Stimulated activated naive B cell treated with anti-CD40 and anti-IgM and Interleukin-4, amounts not matched to agents 10 μg/mL and 1 μg/mL and 100 μg/mL, for 72 hours (primary cell): ENCODE measurements around the gene C11orf98.
"Not testable (repeated sequence)": the region's sequence is repeated elsewhere in the genome, so short reads cannot be mapped to it uniquely, and the experiment has no call there.

Experiments used
- ATAC-seq, 2 donors: fragments of 150-1000 bp; cut with Tn5 transposase; replicated peaks; 2 replicates each; pipeline ENCODE4 v1.10.0; 2021; ENCODE audit warnings: moderate library complexity in 1 of 2
- DNase-seq: peaks from one replicate; pipeline ENCODE4 v3.0.0; 2021
- H3K27ac Mint-ChIP-seq: one replicate; pipeline ENCODE4 v1.8.0; 2022; ENCODE audit warnings: mild to moderate bottlenecking, mixed read lengths
- H3K27me3 Mint-ChIP-seq, 2 donors: one replicate each; pipeline ENCODE4 v1.8.0; 2022; ENCODE audit warnings: mixed read lengths in 2 of 2
- H3K36me3 Mint-ChIP-seq, 2 donors: one replicate each; pipeline ENCODE4 v1.8.0; 2022; ENCODE audit warnings: mixed read lengths in 2 of 2, mild to moderate bottlenecking in 1 of 2
- H3K4me1 Mint-ChIP-seq, 2 donors: one replicate each; pipeline ENCODE4 v1.8.0; 2022; ENCODE audit warnings: mixed read lengths in 2 of 2, mild to moderate bottlenecking in 1 of 2
- H3K4me3 Mint-ChIP-seq, 2 donors: one replicate each; pipeline ENCODE4 v1.8.0; 2022; ENCODE audit warnings: mild to moderate bottlenecking in 2 of 2, mixed read lengths in 2 of 2, moderate library complexity in 1 of 2
- H3K9me3 Mint-ChIP-seq, 2 donors: one replicate each; pipeline ENCODE4 v1.8.0; 2022; ENCODE audit warnings: mixed read lengths in 2 of 2, mild to moderate bottlenecking in 1 of 2

C11orf98 gene

DNA sequence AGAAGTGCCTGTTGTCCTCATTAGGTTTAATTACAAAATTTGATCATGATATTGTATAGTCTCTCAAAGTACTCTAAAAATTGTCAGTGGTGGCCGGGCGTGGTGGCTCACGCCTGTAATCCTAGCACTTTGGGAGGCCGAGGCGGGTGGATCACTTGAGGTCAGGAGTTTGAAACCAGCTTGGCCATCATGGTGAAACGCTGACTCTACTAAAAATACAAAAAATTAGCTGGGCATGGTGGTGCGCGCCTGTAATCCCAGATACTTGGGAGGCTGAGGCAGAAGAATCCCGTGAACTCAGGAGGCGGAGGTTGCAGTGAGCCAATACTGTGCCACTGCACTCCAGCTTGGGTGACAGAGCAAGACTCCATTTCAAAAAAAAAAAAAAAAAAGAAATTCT is 10.4 kb upstream of the C11orf98 start:
- not testable (repeated sequence) for H3K4me3 Mint-ChIP-seq, H3K9me3 Mint-ChIP-seq, H3K27me3 Mint-ChIP-seq, DNase-seq, ATAC-seq
- H3K27ac Mint-ChIP-seq, result peak overlapping the region; percentile 39
- H3K4me1 Mint-ChIP-seq, result peaks cover 26 to 51% of the 10 kb centered on the region in 2 donors
- peaks cover 30 to 52% of the 10 kb centered on the region in 2 donors for H3K36me3 Mint-ChIP-seq

DNA sequence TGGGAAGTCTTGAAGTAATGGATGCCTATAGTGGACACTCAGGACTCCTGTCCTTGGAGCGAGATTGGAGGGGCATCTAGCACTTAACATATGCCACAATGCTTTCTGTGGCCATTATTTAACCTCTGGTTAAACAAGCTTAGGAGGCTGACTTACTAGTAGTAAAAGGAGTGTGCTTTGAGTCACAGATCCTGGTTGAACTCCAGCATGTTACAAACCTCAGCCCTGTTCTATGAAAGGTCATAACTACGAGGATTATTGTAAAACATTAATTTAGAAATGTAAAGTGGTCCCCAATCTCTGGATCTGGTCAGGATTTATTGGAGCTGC is 8.2 kb upstream of the C11orf98 start:
- H3K27me3 Mint-ChIP-seq, result no peaks in the 10 kb centered on the region
- H3K9me3 Mint-ChIP-seq, result no peaks in the 10 kb centered on the region
- peak overlapping the region; percentile 98 for H3K27ac Mint-ChIP-seq
- H3K4me1 Mint-ChIP-seq, result peaks cover 25 to 58% of the 10 kb centered on the region in 2 donors
- ATAC-seq (no peak), DNase-seq (no peak)
- H3K4me3 Mint-ChIP-seq, result peak overlapping the region; percentile 97 to 99
- peaks cover 33 to 55% of the 10 kb centered on the region in 2 donors for H3K36me3 Mint-ChIP-seq

DNA sequence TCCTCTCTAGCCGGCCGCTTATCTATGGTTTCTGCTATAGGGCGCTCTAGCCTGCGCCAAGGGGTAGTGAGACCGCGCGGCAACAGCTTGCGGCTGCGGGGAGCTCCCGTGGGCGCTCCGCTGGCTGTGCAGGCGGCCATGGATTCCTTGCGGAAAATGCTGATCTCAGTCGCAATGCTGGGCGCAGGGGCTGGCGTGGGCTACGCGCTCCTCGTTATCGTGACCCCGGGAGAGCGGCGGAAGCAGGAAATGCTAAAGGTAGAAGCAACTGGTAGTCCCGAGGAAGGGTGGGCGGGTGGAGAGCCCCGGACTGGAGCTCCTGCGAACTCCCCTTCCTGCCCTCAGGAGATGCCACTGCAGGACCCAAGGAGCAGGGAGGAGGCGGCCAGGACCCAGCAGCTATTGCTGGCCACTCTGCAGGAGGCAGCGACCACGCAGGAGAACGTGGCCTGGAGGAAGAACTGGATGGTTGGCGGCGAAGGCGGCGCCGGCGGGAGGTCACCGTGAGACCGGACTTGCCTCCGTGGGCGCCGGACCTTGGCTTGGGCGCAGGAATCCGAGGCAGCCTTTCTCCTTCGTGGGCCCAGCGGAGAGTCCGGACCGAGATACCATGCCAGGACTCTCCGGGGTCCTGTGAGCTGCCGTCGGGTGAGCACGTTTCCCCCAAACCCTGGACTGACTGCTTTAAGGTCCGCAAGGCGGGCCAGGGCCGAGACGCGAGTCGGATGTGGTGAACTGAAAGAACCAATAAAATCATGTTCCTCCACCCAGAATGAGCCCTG is 6.8 kb upstream of the C11orf98 start, which contains the start of the genes LBHD1 and UQCC3:
Gene LBHD1, minus strand, starts transcription at position 660 of the 782 bp plus-strand sequence. CDS start 2,236 bp downstream, outside the sequence.
Gene UQCC3, plus strand, starts transcription at position 66 of the 782 bp plus-strand sequence. Its CDS starts 73 bp downstream, at position 139.
- Mint-ChIP-seq H3K4me3 (peak within 1 kb of the TSS; percentile 97 to 99), H3K27me3 (no peaks in the 10 kb centered on the region), H3K36me3 (peaks cover 24 to 51% of the 10 kb centered on the region in 2 donors), H3K27ac (peak within 1 kb of the TSS; percentile 98), H3K4me1 (peaks cover 19 to 56% of the 10 kb centered on the region in 2 donors), H3K9me3 (no peaks in the 10 kb centered on the region)
- ATAC-seq (peak; percentile 88 to 89), DNase-seq (peak; percentile 79)

DNA sequence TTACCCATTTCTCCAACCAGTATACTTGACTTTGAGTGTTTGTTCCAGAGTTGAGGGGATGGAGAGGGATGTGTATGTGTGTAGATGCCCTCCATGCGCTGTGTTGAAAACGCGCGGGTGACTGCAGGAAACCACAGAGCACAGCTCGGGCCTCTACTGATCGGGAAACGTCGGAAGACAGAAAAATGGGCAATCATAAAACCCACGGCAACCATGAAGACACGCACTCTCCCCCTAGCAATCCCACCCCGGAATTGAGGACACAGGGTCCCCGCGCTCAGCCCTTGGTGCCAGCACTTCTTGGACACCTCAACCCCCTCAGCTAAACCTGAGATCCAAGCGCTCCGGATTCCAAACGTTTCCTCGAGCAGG is 6.2 kb upstream of the C11orf98 start:
- Mint-ChIP-seq H3K27me3 (no peaks in the 10 kb centered on the region), H3K36me3 (peaks cover 27 to 52% of the 10 kb centered on the region in 2 donors), H3K4me1 (peaks cover 24 to 58% of the 10 kb centered on the region in 2 donors), H3K27ac (peak overlapping the region; percentile 98), H3K4me3 (peak overlapping the region; percentile 97 to 99), H3K9me3 (no peaks in the 10 kb centered on the region)
- ATAC-seq, result peak; percentile 7 to 13
- DNase-seq, result no peak

DNA sequence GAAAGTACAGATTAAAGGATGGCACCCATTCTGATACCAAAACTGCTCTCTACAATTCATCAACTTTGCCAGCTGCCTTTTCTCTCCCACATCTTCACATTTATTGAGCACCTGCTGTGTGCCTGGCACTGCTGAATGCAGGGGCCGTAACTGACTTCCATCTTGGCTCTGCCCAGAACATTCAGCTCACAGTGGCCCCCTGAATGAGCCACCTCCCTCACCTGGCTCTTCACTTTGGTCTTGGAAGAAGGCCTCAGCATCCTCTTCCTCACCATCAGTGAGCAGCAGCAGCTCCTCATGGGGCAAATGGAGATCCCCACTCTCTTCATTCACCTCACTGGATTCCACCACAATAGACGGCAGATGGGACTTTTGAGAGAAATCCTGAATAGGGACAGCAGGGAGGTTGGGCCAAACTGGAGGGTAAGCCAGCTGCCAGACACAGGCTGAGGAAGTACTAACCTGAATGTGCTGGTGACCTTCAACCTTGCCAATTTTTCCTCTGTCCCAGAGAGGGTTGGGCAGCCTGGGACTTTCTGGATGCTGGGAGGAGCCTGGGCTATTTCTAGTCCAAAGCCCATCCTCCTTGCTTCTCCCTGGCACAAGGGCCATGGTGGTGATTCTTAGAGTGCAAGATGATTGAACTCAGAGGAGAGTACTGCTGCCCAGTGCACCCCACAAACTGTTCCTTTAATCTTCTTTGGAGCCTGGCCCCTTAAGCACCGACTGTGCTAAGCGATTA is 4.6 kb upstream of the C11orf98 start:
- H3K4me3 Mint-ChIP-seq, result peak overlapping the region; percentile 44 to 49
- H3K36me3 Mint-ChIP-seq, result peaks cover 34 to 57% of the 10 kb centered on the region in 2 donors
- H3K27me3 Mint-ChIP-seq, result no peaks in the 10 kb centered on the region
- H3K4me1 Mint-ChIP-seq, result peaks cover 27 to 68% of the 10 kb centered on the region in 2 donors
- no peak for ATAC-seq
- no peaks in the 10 kb centered on the region for H3K9me3 Mint-ChIP-seq
- no peak for DNase-seq
- peak overlapping the region; percentile 78 for H3K27ac Mint-ChIP-seq

DNA sequence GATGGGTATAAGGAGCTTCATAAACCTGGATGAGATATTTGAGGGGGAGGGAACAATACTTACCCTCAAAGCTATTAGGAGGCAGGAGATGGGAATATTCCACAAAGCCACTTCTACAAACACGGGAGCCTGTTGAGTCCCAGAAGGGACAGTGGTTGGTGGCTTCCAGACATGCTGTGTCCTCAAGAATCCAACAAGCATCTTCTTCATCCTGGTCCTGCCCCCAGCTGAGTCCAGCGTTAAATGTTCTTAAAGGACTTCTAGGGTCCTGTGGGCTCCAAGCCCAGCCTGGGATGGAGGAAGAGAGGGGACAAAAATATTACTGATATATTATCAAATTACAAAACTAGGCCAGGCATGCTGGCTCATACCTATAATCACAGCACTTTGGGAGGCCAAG is 2.5 kb upstream of the C11orf98 start:
- no peaks in the 10 kb centered on the region for H3K9me3 Mint-ChIP-seq
- ATAC-seq, result no peak
- H3K4me1 Mint-ChIP-seq, result peaks cover 28 to 66% of the 10 kb centered on the region in 2 donors
- peak overlapping the region; percentile 97 to 100 for H3K4me3 Mint-ChIP-seq
- H3K27ac Mint-ChIP-seq, result peak overlapping the region; percentile 99
- peaks cover 39 to 62% of the 10 kb centered on the region in 2 donors for H3K36me3 Mint-ChIP-seq
- no peak for DNase-seq
- no peaks in the 10 kb centered on the region for H3K27me3 Mint-ChIP-seq

DNA sequence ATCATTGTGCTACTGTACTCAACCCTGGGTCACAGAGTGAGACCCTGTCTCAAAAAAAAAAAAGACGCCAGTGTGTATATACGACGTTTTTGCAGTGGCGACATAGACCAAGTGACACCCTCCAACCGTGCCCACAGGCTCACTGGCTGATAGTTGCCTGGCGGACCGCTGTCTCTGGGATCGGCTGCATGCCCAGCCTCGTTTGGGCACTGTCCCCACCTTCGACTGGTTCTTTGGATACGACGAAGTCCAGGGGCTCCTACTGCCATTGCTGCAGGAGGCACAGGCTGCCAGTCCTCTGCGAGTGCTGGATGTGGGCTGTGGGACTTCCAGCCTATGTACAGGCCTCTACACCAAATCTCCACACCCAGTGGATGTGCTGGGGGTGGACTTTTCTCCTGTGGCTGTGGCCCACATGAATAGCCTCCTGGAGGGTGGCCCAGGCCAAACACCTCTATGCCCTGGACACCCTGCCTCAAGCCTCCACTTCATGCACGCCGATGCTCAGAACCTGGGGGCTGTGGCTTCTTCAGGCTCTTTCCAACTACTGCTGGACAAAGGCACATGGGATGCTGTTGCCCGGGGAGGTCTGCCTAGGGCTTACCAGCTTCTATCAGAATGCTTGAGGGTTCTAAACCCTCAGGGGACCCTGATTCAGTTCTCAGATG is 1.4 kb upstream of the C11orf98 start:
- Mint-ChIP-seq H3K36me3 (peaks cover 34 to 55% of the 10 kb centered on the region in 2 donors), H3K27me3 (no peaks in the 10 kb centered on the region), H3K27ac (peak overlapping the region; percentile 99), H3K4me1 (peaks cover 26 to 64% of the 10 kb centered on the region in 2 donors), H3K4me3 (peak overlapping the region; percentile 97 to 100), H3K9me3 (no peaks in the 10 kb centered on the region)
- no peak for DNase-seq
- no peak for ATAC-seq

DNA sequence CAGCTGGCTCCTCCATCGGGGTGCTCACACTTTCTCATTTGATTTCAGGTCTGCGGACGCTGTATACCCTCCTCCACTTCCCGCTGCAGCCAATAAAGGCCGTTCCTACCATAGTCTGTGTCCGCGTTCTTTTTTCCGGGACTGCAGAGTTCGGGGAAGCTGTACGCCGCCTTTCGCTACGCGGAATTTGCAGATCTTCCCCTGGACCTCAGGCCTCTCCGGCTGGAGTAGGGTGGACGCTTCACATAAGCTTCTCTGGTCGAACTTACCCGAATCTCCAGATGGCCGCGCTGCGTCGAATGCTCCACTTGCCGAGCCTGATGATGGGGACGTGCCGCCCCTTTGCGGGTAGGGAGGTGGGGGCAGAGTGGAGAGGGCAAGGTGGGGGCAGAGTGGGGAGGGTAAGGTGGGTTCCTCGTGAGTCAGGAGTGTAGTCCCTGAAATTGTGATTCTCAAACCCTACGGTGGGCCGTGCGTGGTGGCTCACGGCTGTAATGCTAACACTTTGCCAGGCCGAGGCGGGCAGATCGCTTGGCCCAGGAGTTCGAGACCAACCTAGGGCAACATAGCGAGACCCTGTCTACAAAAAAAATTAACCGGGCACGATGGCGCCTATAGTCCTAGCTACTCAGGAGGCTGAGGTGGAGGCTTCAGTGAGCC is 719 bp upstream of the C11orf98 start:
- peak overlapping the region; percentile 99 for H3K27ac Mint-ChIP-seq
- no peaks in the 10 kb centered on the region for H3K9me3 Mint-ChIP-seq
- peaks cover 34 to 50% of the 10 kb centered on the region in 2 donors for H3K36me3 Mint-ChIP-seq
- DNase-seq (peak; percentile 28), ATAC-seq (peak; percentile 27 to 40)
- peaks cover 26 to 62% of the 10 kb centered on the region in 2 donors for H3K4me1 Mint-ChIP-seq
- H3K4me3 Mint-ChIP-seq, result peak overlapping the region; percentile 97 to 100
- H3K27me3 Mint-ChIP-seq, result no peaks in the 10 kb centered on the region

DNA sequence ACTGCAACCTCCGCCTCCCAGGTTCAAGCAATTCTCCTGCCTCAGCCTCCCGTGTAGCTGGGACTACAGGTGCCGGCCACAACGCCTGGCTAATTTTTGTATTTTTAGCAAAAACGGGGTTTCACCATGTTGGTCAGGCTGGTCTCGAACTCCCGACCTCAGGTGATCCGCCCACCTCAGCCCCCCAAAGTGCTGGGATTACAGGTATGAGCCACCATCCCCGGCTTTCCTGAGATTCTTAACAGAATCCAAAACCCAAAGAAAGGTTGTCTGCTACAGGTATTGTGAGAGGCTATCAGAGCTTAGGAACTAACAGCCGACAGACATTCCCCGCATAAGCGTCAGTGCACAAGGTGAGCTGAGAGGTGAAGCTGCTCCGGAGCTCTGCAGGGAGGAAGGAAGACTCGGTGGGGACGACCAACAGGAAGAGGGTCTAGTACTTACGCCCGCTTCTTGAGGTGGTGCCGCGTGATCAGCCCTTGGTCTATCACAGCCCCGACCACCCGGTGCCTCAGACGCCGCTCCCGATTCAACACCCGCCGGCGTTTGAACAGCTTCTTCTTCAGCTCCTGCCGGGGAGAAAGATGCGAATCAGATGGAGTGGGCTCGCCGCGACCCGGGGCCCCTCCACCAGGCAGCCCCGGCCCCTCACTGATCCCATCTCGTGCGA is 470 bp downstream of the C11orf98 start:
- ATAC-seq, result peak; percentile 63 to 65
- H3K27ac Mint-ChIP-seq, result peak overlapping the region; percentile 99
- peak overlapping the region; percentile 97 to 100 for H3K4me3 Mint-ChIP-seq
- H3K36me3 Mint-ChIP-seq, result peaks cover 34 to 46% of the 10 kb centered on the region in 2 donors
- H3K27me3 Mint-ChIP-seq, result no peaks in the 10 kb centered on the region
- no peak for DNase-seq
- H3K9me3 Mint-ChIP-seq, result no peaks in the 10 kb centered on the region
- H3K4me1 Mint-ChIP-seq, result peaks cover 22 to 53% of the 10 kb centered on the region in 2 donors

DNA sequence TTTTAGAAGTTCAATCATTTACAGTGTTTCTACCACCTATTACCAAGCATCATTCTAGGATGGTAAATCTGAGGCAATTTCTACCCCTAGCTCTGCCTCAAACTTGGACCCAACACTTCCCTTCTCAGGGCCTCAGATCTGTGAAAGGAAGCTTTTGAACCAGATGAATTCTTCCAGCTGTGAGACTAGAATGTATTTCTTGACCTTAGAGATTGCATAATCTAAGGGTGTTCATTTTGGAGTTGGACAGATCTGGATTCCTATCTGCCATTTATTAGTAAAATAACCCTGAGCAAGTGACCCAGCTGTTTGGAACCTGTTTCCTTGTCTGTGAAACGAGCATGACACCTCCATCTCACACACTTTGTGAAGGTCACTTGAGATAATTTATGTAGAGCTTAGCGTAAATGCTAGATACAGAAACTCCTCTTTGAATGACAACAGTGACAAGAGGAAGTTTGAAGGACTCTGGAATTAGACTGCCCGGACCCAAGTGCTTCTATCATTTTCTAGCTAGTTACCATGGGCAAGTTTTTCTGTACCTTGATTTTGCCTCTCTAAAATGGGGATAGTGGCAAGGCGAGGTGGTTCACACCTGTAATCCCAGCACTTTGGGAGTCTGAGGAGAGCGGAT is 8.1 kb downstream of the C11orf98 start:
- H3K27me3 Mint-ChIP-seq, result no peaks in the 10 kb centered on the region
- ATAC-seq, result no peak
- H3K9me3 Mint-ChIP-seq, result no peaks in the 10 kb centered on the region
- H3K27ac Mint-ChIP-seq, result no peak overlapping the region
- H3K4me1 Mint-ChIP-seq, result peaks cover 9 to 12% of the 10 kb centered on the region in 2 donors
- DNase-seq, result no peak
- no peak overlapping the region for H3K4me3 Mint-ChIP-seq
- H3K36me3 Mint-ChIP-seq, result peaks cover 0 to 8% of the 10 kb centered on the region in 2 donors

DNA sequence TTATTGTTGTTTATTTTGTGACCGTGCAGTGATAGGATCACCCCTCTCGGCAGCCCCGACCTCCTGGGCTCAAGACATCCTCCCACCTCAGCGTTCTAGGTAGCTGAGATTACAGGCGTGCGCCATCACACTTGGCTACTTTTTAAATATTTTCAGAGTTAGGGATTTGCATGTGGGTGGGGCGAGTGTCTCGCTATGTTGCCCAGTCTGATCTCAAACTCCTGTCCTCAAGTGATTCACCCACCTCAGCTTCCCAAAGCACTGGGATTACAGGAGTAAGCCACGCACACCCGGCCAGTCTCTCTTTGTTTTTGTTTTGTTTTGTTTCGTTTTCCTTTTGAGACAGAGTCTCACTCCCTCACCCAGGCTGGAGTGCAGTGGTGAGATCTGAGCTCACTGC is 10.7 kb downstream of the C11orf98 start:
- Mint-ChIP-seq H3K4me3 (peak overlapping the region; percentile 52 to 65), H3K27me3 (no peaks in the 10 kb centered on the region), H3K4me1 (peaks cover 12 to 29% of the 10 kb centered on the region in 2 donors), H3K27ac (no peak overlapping the region), H3K9me3 (no peaks in the 10 kb centered on the region), H3K36me3 (peaks cover 7% of the 10 kb centered on the region in 2 donors)
- DNase-seq (no peak), ATAC-seq (no peak)

DNA sequence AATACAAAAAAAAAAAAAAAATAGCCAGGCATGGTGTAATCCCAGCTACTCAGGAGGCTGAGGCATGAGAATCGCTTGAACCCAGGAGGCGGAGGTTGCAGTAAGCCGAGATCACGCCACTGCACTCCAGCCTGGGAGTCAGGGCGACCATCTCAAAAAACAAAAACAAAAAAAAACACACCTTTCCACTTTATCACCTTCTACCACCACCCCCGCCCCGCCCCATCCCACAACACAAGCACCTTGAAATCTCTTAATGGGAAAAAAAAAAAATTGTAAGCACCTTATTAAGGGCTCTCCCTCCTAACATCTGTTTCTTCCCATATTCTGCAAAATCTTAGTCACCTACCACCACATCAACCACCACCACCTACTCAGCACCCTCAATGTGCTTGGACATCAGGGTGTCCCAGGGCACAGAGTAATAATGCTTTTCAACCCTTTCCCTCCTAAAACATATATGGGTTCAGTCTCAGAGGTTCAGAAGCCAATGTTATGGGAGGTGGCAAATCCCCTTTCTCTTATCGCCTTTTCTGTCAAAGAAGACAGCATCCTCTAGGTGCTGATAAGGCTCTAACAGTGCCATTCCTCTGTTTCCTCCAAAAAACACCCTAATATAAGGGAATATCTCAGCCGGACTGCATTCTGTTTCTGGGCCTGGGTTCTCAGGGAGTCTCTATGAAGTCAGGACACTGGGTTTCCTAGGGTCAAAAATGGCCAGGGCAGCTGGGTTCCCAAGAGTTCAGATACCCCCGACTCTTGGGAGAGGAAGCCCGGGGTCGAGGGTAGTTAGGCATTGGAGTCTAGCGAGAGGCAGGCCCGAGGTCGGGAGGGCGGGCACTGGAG is 12.6 kb downstream of the C11orf98 start:
- DNase-seq (no peak), ATAC-seq (peak in 1 of 2 donors; percentile 6)

More for the DNA sequence above, 12.6 kb downstream of the C11orf98 start:
- no peaks in the 10 kb centered on the region for H3K9me3 Mint-ChIP-seq
- H3K27ac Mint-ChIP-seq, result peak overlapping the region; percentile 93
- H3K4me3 Mint-ChIP-seq, result peak overlapping the region; percentile 87 to 99
- H3K36me3 Mint-ChIP-seq, result peaks cover 12 to 15% of the 10 kb centered on the region in 2 donors
- no peaks in the 10 kb centered on the region for H3K27me3 Mint-ChIP-seq
- H3K4me1 Mint-ChIP-seq, result peaks cover 12 to 41% of the 10 kb centered on the region in 2 donors
